HTR-8/SVneo (cell line): ENCODE measurements around the gene C12orf56.

Experiments
- DNase-seq: peaks from one replicate; pipeline ENCODE4 v3.0.0; 2011; ENCODE audit warnings: low spot score, mixed read lengths; ENCODE audit not compliant: insufficient read length
- FAIRE-seq: peaks from 2 replicates; lab custom pipeline; 2011; peaks lifted over from hg19 to GRCh38; lab: Jason Lieb, UNC

C12orf56 gene, protein sequence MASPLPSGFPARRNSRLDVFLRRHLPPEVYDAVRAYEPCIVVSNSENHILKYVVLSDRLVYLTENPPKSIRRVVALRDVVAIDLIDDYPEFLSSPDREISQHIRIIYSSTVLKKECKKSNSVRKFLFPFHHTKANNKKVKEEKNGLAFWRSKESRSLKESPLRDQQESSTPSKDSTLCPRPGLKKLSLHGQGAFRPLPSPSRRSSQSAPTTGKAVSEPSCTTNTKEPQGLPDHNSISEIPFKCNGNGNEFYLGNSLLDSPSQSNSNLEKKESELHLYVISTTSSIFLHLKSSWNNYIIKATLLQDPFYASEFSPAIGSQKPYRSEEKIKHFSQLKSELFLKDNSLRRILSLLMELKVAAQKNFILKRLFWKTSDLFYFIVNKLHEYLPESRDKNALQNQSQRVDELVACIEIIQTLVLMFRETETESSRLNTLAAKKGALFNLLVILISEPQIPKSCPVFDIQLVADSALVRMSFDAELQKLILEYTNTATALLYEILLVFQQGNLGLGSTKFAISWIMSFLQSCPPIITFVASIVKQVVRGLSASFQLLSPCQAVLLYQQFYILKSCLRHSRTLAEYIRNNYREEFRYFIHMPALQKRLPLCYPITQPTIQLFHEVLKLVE

GRCh38 chr12:64390275-64390851 lies at the start of gene C12orf56:
TSS of gene C12orf56 (minus strand) at chr12:64390758. CDS start at chr12:64390565, 193 bp downstream.
- no peak for DNase-seq
- FAIRE-seq = no peak

DNA sequence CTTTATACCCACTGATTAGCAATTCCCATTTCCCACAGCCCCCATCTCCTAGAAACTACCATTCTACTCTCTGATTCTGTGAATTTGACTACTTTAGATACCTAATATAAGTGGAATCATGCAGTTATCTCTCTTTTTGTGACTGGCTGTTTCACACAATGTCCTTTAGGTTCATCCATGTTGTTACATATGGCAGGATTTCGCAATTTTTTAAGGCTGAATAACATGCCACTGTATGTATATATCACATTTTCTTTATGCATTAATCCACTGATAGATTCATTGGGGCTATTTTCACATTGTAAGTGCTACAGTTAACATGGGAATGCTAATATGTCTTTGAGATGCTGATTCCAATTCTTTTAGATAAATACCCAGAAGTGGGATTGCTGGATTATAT lies 49.5 kb upstream of the C12orf56 start:
- FAIRE-seq = no peak
- no peak for DNase-seq

DNA sequence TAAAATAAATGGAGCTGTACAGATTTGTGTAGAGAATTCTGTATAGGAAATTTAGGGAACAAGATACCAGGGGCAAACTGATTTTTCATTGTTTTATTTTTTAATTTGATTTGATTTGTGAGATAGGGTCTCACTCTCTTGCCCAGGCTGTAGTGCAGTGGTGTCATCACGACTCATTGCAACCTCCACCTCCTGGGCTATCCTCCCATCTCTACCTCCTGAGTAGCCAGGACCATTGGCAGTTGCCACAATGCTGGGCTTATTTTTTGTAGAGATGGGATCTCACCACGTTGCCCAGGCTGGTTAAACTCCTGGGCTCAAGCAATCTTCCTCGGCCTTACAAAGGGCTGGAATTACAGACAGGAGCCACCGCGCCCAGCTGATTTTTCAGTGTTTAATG lies 43.4 kb upstream of the C12orf56 start:
- no peak for FAIRE-seq
- no peak for DNase-seq

- FAIRE-seq (no peak), DNase-seq (no peak)
Measured at GRCh38 chr12:64431791-64432190, 41.2 kb upstream of the C12orf56 start.

GRCh38 chr12:64430886-64431285 lies 40.3 kb upstream of the C12orf56 start:
- no peak for FAIRE-seq
- DNase-seq = no peak

- FAIRE-seq (no peak), DNase-seq (no peak)
Measured at GRCh38 chr12:64428956-64429355, 38.4 kb upstream of the C12orf56 start.

DNA sequence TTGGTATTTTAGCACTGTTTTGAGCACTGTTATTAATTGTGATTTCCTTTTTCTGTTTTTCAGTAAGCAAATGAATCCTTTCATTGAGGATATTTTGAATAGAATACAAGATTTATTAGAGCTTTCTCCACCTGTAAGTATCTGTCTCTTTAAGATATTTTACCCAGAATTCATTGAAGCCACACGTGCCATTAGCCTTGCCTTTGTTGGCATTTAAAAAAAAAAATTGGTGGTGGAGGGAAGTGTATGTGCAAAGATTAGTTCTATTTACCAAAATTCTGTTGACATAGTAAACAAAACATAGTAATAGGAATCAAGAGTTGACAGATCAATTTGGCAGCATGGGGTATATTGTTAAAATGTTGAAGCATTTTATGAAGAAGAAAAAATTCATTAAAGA lies 37.4 kb upstream of the C12orf56 start:
- FAIRE-seq (no peak), DNase-seq (no peak)

- DNase-seq (no peak), FAIRE-seq (no peak)
Measured at GRCh38 chr12:64419696-64420095, 29.1 kb upstream of the C12orf56 start.

DNA sequence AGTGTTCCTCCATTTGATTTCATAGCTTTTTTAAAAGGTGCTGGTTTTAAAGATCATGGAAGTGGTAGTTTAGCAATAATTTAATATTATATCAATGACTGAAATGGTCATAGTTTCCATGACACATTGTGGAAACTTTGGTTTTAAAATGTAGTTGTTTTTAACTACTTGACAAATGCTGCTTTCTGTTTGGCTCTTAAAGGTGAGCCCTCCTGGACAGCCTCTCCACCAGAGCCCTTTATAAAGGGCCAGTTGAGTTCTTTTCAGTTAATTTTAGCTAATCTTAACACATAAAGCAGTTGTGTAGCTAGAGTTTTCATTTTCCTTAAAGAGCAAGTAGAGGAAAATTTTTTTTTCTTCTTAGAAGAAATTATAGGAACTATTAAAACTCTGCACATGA lies 27.7 kb upstream of the C12orf56 start:
- FAIRE-seq (no peak), DNase-seq (no peak)

- no peak for FAIRE-seq
- no peak for DNase-seq
Measured at GRCh38 chr12:64413884-64414283, 23.3 kb upstream of the C12orf56 start.

GRCh38 chr12:64412459-64412858 lies 21.9 kb upstream of the C12orf56 start:
- no peak for FAIRE-seq
- no peak for DNase-seq

GRCh38 chr12:64411427-64411826 lies 20.9 kb upstream of the C12orf56 start:
- DNase-seq = no peak
- no peak for FAIRE-seq

- DNase-seq (no peak), FAIRE-seq (no peak)
Measured at GRCh38 chr12:64407342-64408223, 17.0 kb upstream of the C12orf56 start.

DNA sequence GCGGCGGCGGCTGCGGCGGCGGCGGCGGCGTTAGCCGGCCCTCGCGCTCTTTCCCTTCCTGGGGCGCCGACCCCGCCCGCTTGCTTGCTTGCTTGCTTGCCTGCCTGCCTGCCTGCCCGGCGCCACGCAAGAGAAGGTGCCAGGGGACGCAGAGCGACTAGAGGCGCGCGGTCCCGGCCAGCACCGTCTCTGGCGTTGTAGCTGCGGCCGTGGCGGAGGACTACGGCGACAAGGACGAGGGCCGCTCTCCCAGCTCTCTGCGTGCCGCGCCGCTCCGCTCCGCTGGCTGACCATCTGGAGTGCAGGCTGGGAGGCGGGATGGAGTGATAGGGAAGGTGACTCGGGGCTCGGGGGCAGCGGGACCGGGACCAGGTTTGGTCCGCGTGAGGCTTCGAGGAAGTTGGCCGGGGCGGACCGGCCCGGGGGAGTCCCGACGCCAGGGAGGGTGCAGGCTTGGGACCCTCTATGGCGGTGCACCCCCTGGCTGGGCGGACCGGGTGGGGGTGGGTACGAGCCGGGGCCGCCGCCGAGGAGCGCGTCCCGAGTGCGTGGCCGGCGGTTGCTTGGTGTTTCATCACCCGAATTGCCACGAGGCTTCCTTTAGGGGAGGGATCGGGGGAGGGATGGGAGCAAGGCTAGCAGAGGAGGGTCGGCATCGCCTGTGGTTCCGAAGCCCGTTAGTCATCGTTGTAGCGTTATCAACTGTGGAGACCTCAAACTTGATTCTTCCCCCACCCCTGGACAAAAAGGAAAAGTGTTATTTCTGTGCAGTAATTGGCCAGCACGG lies 14.1 kb upstream of the C12orf56 start:
- FAIRE-seq (no peak), DNase-seq (peak; percentile 51)

DNA sequence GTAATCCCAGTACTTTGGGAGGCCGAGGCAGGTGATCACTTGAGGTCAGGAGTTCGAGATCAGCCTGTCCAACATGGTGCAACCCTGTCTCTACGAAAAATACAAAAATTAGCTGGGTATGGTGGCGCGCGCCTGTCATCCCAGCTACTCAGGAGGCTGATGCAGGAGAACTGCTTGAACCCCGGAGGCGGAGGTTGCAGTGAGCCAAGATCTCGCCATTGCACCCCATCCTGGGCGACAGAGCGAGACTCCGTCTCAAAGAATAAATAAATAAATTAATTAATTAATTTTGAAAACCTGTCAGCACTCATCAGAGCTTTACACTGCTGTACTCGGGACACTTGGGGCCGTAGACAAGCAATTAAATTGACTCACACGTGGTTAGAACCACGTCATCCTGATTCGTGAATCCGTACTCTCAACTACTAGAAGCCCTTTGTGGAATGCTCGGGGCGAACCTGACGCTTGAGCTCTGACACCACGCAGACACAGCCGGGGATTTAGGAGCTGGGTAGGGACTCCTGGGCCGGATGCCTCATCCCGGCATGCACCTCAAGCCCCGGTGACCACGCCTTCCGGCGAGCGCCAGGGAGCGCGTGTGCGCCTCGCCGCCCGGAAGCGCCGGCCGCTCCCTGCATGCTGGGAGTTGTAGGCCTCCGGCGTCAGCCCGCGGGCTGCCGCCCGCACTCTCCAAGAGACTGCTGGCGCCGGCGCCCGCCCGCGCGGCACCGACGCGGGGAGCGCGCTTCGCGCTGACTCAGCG lies 13.3 kb upstream of the C12orf56 start, which contains the start of gene XPOT:
Gene XPOT (plus strand): TSS at position 686 of the 763 bp plus-strand sequence. CDS start 5,644 bp downstream, outside the sequence.
- FAIRE-seq = peak; percentile 57

DNA sequence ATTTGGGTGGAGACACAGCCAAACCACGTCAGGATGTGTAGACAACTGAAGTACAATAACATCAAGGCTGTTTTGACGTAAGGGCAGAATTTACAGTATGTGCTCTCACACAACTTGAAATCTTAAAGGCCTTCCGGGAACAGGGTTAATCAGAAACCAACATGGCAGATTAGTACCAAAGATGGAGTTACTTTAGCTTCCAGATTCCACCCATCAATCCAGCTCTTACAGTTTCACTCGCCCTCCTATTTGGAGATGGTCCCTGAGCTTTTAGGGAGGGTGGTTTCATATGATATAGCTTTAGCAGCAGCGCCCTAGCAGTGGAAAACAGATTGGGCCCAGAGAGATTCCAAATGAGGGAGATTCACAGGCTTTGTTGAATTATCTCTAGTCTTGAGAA lies 11.6 kb upstream of the C12orf56 start:
- FAIRE-seq (no peak), DNase-seq (no peak)

More for the DNA sequence above, 13.3 kb upstream of the C12orf56 start, which contains the start of gene XPOT:
- peak; percentile 94 for DNase-seq

- DNase-seq = peak; percentile 41
- no peak for FAIRE-seq
Measured at GRCh38 chr12:64400041-64400440, 9.5 kb upstream of the C12orf56 start.

DNA sequence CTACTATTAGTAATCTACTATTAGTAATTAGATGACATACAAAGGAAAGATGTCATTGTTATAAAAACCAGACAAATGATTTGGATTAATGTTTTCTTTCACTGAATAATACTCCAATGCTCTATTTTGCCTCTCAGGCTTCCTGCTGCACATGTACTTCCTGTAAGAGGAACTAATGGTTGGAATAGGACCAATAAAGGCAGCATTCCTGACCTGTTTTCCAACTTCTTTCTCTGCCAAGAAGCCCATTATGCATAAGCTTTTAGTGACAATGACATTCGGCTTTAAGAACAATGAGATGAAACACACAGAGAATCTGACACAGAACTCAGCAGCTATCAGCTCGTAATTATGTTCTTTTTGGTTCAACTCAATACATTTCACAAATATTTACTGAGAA lies 5.2 kb upstream of the C12orf56 start:
- FAIRE-seq = no peak
- no peak for DNase-seq

DNA sequence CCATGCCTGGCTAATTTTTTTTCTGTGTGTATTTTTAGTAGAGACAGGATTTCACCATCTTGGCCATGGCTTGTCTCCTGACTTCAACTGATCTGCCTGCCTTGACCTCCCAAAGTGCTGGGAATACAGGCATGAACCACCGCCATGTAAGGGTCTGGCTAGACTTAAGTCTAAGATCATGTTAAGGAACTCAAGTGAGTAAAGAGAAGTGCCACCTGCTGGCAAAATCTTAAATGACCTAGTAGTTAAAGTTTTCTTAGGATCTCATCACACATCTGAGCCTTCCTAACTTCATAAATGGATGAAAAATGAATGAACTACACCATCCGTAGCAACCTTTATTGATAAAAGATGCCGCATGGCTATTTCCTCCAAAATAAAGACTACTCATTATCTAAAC lies 1.7 kb upstream of the C12orf56 start:
- DNase-seq (peak; percentile 35), FAIRE-seq (no peak)
